Right renal cortex interstitium (tissue), 3 donors: ENCODE results near the gene CTNNA3. TPM values are rescaled to one million over a fixed set of nuclear protein-coding genes. Genes with fewer than 3 reads are reported as not detected.

Source experiments
- DNase-seq, 3 donors: peaks; one replicate each; pipeline ENCODE4 v3.0.0-alpha.2; 2013; ENCODE audit warnings: low read depth in 3 of 3, low spot score in 2 of 3
- polyA plus RNA-seq, 3 donors: library from polyadenylated mRNA; unstranded; fragments of 120-200 nt; gene quantifications; one replicate each; pipeline ENCODE4 v1.2.1, GENCODE V29; 2013; ENCODE audit not compliant: insufficient read length in 3 of 3

Gene CTNNA3
- polyA plus RNA-seq, 3 donors = 4.0 to 6.3 (median 4.8) TPM

DNA sequence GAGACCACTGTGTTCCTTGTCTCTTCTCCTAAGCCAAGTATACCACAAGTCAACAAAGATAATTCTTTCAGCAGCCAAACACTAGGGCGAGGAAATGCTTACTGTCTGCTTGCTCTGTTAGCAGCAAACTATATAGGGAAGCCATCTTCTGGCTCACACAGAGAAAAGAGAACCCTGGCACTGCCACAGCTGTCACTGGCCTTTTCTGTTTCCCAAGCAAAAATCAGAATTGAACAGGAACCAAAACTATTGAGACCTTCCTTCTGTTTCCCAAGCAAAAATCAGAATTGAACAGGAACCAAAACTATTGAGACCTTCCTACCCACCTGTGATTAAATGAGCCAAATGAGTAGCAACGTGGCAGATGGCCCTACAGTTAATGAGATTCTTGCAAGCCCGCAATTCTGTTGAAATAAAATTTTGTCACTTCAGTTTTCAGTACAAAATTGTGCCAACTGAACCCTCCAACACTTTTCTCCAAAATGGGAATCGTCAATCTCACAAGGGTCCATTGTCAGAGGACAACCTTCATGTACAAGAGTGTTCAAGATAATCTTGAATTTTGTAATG, 715.7 kb downstream of the CTNNA3 start:
- no peak for DNase-seq

DNA sequence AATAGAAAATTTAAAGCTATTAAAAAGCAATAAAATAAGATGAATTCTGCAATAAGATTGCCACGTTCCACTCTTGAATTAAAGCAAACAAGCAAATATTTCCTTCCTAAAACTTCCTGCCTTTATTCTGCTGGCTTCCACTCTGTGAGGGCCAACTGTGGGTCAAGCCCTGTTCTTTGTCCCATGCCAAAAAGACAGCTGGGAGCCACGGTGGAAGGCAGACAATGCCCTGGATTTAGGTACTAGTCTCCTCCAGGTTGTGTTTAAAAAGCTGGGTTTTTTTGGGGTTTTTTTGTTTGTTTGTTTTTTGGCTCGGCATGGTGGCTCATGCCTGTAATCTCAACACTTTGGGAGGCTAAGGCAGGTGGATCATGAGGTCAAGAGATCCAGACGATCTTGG, 731.0 kb downstream of the CTNNA3 start:
- no peak for DNase-seq

DNA sequence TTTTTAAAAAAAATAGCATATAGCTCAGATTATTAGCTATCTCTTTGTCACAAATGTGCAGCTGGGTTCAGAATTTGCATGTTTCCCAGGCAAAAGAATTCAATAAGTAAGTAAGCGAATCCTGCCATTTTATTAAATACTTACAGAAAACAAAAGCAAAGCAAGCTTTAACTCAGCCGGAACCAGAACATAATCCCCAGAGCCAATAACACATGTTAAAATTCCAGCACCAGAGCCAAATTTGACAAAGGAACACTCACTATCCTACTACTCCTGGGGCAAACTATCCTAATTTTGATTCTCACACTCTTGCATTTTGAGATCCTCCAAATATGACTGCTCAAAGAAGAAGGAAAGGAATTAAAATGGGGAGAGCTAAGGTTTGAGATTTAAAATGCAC, 737.5 kb downstream of the CTNNA3 start:
- no peak for DNase-seq

DNA sequence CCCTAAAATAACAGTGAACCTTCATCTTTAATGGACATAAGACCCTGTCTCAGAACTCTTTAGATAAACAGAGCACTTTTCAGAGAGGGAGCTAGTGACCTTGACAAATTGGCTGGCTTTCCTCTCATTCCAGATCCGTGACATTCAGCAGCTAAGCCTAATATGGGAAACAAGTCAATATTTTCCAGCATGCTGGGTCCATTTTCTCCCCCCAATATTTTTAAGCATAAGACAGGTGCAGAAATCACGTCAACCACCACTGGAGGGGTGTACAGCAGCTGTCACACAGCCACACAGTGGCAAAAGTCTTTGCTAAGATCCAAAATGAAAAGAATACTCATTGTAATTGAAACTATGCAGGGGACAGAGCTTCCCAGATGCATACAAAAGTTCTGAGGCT, 744.1 kb downstream of the CTNNA3 start:
- no peak for DNase-seq

DNA sequence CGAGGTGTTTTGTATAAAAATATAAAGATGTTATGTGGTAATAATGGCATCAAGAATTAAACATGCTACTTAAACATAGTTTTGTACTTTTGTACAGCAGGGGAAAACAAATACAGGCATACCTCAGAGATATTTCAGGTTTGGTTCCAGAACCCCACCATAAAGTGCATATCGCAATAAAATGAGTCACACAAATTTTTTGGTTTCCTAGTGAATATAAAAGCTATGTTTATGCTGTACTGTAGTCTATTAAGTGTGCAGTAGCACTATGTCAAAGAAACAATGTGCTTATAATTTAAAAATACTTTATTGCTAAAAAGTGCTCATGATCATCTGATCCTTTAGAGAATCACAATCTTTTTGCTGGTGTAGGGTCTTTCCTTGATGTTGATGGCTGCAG, 752.4 kb downstream of the CTNNA3 start:
- no peak for DNase-seq

DNA sequence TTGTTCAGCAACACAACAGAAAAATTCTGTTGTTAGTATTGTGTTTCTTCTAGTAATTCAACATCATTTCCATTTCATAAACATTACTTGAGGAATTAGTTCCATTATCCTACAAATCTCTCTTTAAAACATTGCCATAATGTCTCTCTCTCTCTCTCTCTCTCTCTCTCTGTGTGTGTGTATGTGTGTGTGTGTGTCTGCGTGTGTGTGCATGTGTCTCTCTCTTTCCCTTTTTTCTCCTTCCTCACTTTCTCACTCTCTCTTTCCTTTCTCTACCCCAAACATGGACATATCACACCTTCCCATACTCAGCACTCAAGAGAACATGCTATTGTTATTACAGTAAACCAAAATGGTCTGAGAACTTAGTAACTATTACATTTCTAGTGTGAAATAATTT, 753.6 kb downstream of the CTNNA3 start:
- no peak for DNase-seq

DNA sequence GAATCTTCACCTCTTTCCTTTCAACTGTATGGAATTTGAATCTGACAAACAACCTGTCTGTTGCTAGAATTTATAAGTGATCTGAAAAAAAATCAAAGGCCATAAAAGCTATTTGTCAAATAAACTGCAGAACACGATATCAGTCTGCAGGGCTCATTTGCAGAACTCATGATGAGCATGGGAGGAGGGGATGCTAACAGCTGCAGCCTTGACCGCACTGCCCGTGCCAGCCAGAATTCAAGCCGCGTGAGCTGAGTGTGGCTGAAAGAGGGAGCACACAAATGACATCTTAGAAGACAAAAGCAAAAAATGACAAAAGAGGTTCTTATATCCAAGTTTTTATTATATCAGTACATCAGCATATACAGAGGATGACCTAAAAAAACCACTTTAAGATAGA, 754.5 kb downstream of the CTNNA3 start:
- no peak for DNase-seq

DNA sequence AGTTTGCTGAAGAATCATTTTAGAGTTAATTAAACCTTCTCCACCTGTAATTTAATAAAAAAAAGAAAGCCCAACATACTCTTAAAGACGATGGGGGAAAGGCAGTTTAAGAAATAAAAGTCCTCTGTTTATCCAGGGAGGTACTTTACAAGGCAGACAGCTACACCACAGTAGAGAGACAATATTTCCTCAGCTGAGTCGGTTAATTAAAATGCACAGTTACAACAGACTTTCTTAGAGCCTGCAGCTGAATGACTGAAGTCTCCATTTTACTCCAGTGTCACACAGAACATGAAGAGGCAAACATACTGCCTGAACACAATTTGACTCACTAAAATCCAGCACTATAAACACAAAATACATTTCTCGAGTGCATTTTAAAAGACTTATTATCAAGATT, 755.0 kb downstream of the CTNNA3 start:
- no peak for DNase-seq

DNA sequence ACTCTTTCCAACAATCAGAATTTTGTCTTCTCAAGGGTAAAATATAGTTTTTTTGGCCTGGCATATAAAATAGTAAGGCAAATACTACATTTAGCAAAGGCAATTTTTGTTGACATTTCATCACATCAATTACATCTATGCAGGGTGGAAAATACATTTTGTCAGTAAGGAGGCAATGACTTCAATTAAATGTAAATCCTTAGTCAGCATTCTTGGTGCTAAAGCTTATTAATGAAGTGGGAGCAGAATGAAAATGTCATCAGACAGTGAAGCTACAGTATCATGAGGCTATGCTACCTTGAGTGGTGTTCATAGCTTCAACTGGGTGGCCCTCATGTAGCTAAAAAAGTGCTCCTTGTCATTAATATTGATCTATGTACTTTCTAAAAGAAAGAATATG, 761.3 kb downstream of the CTNNA3 start:
- DNase-seq = no peak

DNA sequence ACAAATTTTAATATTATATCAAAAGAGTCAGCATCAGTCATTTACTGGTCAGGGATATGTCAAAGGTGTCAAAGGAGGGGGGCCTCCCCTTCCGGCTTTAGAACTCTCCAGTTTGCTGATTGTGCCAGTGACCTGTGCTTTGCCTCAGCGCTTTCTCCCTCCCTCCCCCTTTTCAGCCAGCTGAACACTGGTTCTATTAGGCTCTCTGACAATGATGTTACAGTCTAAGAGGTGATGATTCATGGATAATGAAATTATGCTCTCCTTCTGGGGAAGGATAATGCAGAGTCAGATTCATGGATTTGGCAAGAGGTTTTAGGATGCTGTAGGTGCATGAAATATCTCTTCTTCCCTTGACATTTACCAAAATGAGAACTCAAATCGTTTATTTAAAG, 764.0 kb downstream of the CTNNA3 start:
- no peak for DNase-seq

DNA sequence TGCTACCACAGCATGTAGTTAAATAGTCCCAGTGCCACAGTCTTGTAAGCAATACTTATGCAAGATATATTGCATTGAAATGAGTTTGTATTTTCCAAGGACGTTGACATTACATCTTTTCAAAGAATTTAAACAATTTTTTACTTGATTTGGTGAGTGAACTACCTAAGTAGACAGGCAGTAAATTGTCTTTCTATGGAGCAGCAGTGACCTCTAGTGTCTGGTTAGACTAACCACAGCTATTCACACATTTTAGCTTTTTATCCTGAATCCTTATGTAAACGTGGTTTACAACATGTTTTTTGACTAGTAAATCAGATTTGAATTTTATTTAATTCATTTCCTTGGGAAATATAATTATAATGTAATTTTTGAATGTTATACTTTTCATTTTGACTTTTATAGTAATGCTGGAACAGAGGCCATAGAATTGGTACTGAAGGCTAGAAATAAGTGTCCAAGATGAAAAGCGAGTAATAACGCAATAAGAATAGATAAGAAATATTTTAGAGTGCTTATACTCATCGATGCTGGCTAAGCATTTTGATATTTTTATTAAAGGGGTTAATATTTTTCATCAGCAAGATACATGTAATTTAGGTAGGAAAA, 764.6 kb downstream of the CTNNA3 start:
- peak in 1 of 3 donors; percentile 51 for DNase-seq

DNA sequence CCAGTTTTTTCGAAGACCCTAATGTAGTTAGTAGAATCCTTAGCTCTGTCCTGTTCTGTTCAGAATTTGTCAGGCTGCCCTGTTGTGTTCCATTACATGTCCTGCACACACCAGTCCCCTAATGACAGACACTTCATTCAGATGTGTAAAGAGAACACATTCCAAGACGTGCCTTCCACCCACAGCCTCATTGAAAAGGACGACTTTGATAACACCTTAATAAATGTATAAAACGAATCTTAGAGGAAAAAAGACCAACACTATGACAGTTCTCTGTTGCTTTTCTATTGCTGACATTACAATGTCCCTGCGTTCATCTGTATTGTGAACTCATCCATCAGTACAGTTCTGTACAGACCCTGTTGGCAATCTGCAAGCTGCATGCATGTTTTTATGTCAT, 766.6 kb downstream of the CTNNA3 start:
- DNase-seq = no peak

DNA sequence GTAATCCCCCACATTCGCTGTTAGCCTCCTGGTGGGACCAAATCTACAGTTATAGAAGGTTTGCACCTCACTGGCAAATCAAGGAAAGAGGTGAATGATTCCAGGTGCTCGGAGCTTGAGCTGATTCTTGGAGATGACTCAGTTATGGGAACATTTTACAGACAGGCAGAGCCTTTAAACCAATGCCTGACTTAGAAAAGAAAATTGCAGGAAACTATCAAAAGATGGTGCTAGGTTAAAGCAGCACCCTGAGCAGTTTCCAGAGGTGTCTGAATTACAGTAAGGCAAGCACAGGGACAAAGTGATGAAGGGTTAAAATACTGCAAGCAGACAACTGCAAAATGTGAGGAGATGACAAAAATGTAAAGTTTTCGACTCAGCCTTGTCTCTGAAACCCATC, 767.2 kb downstream of the CTNNA3 start:
- no peak for DNase-seq

DNA sequence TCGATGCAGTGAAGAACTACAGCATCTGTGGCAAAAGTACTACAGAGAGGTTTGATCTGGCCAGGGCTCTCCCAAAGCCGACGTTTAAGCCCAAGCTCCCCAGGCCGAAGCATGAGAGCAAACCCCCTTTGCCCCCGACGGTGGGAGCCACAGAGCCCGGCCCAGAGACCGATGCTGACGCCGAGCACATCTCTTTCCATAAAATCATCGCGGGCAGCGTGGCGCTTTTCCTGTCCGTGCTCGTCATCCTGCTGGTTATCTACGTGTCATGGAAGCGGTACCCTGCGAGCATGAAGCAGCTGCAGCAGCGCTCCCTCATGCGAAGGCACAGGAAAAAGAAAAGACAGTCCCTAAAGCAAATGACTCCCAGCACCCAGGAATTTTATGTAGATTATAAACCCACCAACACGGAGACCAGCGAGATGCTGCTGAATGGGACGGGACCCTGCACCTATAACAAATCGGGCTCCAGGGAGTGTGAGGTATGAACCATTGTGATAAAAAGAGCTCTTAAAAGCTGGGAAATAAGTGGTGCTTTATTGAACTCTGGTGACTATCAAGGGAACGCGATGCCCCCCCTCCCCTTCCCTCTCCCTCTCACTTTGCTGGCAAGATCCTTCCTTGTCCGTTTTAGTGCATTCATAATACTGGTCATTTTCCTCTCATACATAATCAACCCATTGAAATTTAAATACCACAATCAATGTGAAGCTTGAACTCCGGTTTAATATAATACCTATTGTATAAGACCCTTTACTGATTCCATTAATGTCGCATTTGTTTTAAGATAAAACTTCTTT, 767.8 kb downstream of the CTNNA3 start:
- no peak for DNase-seq

DNA sequence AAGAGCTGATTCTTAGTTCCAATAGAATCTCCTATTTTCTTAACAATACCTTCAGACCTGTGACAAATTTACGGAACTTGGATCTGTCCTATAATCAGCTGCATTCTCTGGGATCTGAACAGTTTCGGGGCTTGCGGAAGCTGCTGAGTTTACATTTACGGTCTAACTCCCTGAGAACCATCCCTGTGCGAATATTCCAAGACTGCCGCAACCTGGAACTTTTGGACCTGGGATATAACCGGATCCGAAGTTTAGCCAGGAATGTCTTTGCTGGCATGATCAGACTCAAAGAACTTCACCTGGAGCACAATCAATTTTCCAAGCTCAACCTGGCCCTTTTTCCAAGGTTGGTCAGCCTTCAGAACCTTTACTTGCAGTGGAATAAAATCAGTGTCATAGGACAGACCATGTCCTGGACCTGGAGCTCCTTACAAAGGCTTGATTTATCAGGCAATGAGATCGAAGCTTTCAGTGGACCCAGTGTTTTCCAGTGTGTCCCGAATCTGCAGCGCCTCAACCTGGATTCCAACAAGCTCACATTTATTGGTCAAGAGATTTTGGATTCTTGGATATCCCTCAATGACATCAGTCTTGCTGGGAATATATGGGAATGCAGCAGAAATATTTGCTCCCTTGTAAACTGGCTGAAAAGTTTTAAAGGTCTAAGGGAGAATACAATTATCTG, 768.6 kb downstream of the CTNNA3 start:
- DNase-seq = no peak

DNA sequence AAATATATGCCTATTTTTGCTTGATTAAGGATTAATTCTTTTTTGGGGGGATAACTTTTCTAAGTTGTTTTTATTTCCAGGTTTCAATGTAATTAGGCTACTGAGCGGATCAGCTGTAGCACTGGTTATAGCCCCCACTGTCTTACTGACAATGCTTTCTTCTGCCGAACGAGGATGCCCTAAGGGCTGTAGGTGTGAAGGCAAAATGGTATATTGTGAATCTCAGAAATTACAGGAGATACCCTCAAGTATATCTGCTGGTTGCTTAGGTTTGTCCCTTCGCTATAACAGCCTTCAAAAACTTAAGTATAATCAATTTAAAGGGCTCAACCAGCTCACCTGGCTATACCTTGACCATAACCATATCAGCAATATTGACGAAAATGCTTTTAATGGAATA, 769.2 kb downstream of the CTNNA3 start:
- DNase-seq = no peak

DNA sequence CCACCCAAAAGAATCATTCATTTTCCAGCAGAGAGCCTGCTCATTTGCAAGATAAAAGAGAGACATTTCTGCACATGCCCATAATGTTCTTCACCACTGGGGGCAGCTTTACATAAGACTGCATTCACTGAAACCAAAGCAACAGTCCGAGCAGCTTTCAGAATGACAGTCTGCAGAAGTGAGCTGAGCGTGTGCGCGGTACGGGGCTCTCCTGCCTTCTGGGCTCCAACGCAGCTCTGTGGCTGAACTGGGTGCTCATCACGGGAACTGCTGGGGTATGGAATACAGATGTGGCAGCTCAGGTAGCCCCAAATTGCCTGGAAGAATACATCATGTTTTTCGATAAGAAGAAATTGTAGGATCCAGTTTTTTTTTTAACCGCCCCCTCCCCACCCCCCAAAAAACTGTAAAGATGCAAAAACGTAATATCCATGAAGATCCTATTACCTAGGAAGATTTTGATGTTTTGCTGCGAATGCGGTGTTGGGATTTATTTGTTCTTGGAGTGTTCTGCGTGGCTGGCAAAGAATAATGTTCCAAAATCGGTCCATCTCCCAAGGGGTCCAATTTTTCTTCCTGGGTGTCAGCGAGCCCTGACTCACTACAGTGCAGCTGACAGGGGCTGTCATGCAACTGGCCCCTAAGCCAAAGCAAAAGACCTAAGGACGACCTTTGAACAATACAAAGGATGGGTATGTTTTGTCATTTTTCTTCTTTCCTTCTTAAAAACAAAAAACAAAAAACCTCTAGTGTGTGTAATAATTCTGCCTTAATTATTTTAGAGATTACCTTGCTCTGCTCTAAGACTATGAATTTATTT, 769.9 kb downstream of the CTNNA3 start, which contains the start of gene LRRTM3:
TSS of gene LRRTM3 (plus strand) at position 141 of the 820 bp plus-strand sequence.
- DNase-seq = peak in 2 of 3 donors; percentile 62 to 64

DNA sequence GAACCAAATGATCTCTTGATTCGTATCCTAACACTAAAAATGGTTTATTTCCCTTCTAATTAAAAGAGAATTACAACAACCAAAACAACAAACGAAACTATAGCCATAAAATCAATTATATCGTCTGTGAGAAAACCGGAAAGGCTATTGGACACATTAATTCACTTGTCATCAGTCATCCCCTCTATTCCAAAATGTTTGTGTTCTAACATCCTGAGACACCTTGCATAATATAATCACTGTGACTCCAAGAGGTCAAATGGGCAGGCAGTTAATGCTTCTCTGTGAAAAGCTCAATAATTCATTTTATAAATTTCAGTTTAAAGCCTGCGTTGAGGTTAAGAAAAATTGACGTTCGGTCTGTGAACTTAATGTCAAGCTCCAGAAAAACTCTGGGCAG, 770.6 kb downstream of the CTNNA3 start:
- no peak for DNase-seq

DNA sequence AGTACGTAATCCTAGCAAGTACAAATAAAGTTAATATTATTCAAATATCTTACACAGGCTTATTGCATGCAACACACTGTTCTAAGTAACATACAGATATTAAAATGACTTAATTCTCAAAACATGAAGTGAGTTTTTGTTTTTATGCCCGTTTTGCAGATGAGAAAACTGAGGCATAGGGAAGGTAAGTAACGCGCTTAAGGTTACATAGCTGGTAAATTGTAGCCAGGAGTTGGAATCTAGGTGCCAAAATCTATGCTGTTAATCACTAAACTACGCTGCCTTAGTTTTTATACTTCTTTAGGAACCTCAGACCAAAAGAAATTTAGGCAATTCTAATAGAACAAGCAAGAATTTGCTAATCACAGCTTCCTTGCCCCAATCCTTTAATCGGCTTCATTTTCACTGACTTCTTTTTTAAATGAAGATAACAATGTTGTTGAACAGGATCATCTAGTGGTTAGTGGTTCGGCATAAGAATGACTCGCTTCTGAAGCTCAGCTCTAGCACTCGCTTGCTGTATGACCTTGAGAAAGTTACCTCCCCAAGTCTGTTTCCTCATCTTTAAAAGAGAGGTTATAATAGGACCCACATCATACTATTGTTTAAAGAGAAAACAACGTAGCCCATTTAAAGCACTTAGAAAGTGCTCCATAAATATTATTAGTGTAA, 771.2 kb downstream of the CTNNA3 start:
- no peak for DNase-seq

DNA sequence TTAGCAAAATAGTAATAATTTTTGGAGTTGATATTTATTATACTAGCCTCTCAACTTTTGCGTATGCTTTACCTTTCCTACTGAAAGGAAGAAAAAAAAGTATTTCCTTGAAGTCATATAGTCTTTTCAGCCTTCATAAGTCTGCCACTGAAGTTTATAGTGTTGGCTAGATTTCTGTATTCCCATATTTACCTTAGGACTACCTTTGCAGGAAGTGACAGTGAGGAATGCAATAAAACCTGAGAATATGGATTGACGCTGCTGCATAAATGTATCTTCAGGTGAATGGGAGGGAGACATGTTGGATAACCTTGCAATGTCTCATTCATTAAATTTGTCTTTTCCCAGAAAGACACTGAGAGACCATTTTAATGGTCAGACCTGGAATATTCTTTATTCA, 776.7 kb downstream of the CTNNA3 start:
- DNase-seq = no peak
